ENCODE results near the gene PIGT.

The PIGT gene

DNA sequence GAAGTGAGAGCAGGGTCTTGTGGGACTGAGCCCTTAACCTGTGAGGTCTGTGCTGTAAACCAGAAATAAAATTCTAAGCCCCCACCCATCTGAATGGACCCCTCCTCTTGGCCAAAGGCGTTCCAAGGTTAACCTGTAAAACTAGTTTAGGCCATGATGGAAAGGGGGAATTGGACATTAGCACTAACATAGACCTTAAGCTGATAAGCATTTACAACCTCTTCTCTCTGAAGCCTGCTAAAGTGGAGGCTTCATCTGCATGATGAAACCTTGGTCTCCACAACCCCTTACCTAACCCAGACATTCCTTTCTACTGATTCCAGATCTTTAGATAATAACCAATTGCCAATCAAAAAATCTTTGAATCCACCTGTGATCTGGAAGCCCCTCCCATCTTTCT, 25.8 kb downstream of the PIGT start:
- Histone ChIP-seq H3K9me3 (ENCODE audit: control insufficient read depth, insufficient read depth, low read depth, low read length) (no peaks in the 10 kb centered on the region), H3K36me3 (ENCODE audit: control insufficient read depth in 2 of 2, insufficient read depth in 1 of 2, low read length in 2 of 2) (no peaks in the 10 kb centered on the region), H3K27ac (ENCODE audit: extremely low read depth, low read depth, low read length) (no peak overlapping the region), H3K4me3 (ENCODE audit: low read depth, low read length) (no peak overlapping the region), H3K4me1 (ENCODE audit: control insufficient read depth, insufficient read depth, low read length) (no peaks in the 10 kb centered on the region)
- TF ChIP-seq EGR2 (tag by site-specific recombination; IDR thresholded peaks at IDR 0.05; ENCODE audit: low read depth) (no peak), ZEB2 (tag by site-specific recombination; IDR thresholded peaks at IDR 0.05) (no peak), ZNF366 (tag by site-specific recombination; conservative IDR thresholded peaks at IDR 0.05) (no peak), ZNF404 (tag by site-specific recombination; IDR thresholded peaks at IDR 0.05) (no peak), FEZF1 (tag by site-specific recombination; IDR thresholded peaks at IDR 0.05) (no peak), ZNF777 (tag by site-specific recombination; IDR thresholded peaks at IDR 0.05; ENCODE audit: borderline replicate concordance) (no peak), OSR2 (tag by site-specific recombination; IDR thresholded peaks at IDR 0.05) (no peak), SCRT1 (tag by site-specific recombination; IDR thresholded peaks at IDR 0.05; ENCODE audit: borderline replicate concordance) (no peak)
- TF ChIP-seq, protein P1, sequence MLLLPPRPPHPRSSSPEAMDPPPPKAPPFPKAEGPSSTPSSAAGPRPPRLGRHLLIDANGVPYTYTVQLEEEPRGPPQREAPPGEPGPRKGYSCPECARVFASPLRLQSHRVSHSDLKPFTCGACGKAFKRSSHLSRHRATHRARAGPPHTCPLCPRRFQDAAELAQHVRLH (tag by site-specific recombination; IDR thresholded peaks at IDR 0.05), result no peak
- ChIA-PET POLR2A (no interaction called here), CTCF (no interaction called here)

DNA sequence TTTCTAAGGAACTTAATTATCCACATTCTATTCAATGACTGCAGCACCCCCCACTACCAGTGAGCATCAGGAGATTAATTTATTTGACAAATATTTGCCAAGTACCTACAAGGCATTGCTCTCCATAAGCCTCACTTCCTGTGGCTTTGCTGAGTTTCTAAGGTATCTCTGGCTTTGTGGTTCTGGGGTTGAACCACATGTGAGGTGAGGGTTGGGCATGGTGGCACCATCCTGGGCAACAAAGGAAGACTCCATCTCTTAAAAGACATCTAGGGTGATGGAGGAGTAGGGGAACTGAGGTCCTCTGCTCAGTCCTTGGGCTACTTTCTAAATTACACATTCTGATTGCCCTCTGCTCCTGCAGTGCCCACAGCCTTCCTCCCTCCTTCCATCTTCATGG, 28.1 kb downstream of the PIGT start:
- no peak overlapping the region for H3K27ac ChIP-seq (ENCODE audit: extremely low read depth, low read depth, low read length)
- H3K4me3 ChIP-seq (ENCODE audit: low read depth, low read length), result no peak overlapping the region
- H3K9me3 ChIP-seq (ENCODE audit: control insufficient read depth, insufficient read depth, low read depth, low read length), result no peaks in the 10 kb centered on the region
- ChIA-PET POLR2A (no interaction called here), CTCF (interaction anchor here (1.0 to 1.6 kb wide), 3 partner anchors 12 to 122 kb away, joined by 3 to 5 read pairs (median 4); no protein-coding TSS in a partner anchor)
- no peaks in the 10 kb centered on the region for H3K4me1 ChIP-seq (ENCODE audit: control insufficient read depth, insufficient read depth, low read length)
- no peaks in the 10 kb centered on the region for H3K36me3 ChIP-seq (ENCODE audit: control insufficient read depth in 2 of 2, insufficient read depth in 1 of 2, low read length in 2 of 2)
- TF ChIP-seq ZNF133 (tag by site-specific recombination; IDR thresholded peaks at IDR 0.05), result no peak
- no peak for TF ChIP-seq KLF9 (tag by site-specific recombination; IDR thresholded peaks at IDR 0.05; ENCODE audit: low read depth)
- no peak for TF ChIP-seq ZNF184 (tag by site-specific recombination; IDR thresholded peaks at IDR 0.05)
- no peak for TF ChIP-seq GLI4 (tag by site-specific recombination; IDR thresholded peaks at IDR 0.05)
- no peak for TF ChIP-seq FEZF1 (tag by site-specific recombination; IDR thresholded peaks at IDR 0.05)
- TF ChIP-seq ZFP3 (tag by site-specific recombination; IDR thresholded peaks at IDR 0.05; ENCODE audit: low read depth), result no peak
- TF ChIP-seq ZNF707 (tag by site-specific recombination; IDR thresholded peaks at IDR 0.05), result no peak
- TF ChIP-seq ZNF292 (tag by site-specific recombination; IDR thresholded peaks at IDR 0.05; ENCODE audit: borderline replicate concordance, low read depth), result no peak
- no peak for TF ChIP-seq ZNF138 (tag by site-specific recombination; IDR thresholded peaks at IDR 0.05; ENCODE audit: borderline replicate concordance)
- no peak for TF ChIP-seq ZNF132 (tag by site-specific recombination; IDR thresholded peaks at IDR 0.05; ENCODE audit: borderline replicate concordance)
- no peak for TF ChIP-seq OSR2 (tag by site-specific recombination; IDR thresholded peaks at IDR 0.05)
- TF ChIP-seq ZNF629 (tag by site-specific recombination; IDR thresholded peaks at IDR 0.05), result no peak

DNA sequence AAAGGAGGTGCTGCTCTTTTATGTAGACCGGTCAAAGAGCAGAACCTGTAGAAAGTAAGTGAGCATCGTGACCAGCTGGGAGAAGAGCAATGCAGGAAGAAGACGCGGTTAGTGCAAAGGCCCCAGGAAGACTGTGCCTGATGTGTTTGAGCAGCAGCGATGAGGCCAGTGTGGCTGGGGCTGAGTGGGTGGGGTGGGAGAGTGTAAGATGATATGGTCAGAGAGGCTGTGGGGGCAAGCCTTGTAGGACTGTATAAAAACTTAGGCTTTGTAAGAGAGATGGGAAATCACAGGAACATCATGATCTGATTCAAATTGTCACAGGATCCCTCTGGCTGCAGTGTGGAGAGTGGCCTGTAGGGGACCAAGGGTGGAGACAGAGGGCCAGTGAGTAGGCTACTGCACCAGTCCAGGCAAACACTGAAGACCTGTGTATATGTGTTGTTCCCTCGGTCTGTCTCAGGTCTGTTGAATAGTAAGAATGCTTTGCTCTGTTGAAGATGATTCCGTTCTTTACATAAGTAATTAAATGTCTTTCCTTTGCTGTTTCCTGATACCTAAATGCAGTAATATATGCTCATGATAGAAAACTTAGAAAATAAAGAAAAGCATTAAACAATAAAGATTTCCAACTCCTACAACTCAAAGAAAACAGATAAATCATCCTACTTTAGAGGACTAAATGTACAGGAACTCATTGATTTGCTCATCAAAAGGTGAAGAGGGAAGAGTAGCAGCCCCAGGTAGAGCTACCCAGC, 30.0 kb downstream of the PIGT start:
- no peak for TF ChIP-seq ZNF19 (tag by site-specific recombination; IDR thresholded peaks at IDR 0.05; ENCODE audit: low read depth)
- TF ChIP-seq, protein P2, sequence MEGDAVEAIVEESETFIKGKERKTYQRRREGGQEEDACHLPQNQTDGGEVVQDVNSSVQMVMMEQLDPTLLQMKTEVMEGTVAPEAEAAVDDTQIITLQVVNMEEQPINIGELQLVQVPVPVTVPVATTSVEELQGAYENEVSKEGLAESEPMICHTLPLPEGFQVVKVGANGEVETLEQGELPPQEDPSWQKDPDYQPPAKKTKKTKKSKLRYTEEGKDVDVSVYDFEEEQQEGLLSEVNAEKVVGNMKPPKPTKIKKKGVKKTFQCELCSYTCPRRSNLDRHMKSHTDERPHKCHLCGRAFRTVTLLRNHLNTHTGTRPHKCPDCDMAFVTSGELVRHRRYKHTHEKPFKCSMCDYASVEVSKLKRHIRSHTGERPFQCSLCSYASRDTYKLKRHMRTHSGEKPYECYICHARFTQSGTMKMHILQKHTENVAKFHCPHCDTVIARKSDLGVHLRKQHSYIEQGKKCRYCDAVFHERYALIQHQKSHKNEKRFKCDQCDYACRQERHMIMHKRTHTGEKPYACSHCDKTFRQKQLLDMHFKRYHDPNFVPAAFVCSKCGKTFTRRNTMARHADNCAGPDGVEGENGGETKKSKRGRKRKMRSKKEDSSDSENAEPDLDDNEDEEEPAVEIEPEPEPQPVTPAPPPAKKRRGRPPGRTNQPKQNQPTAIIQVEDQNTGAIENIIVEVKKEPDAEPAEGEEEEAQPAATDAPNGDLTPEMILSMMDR (tag by site-specific recombination; IDR thresholded peaks at IDR 0.05), result 0 out of 2 replicates have a peak, but pooled peaks have one; percentile 42
- peak; percentile 78 for TF ChIP-seq EGR2 (tag by site-specific recombination; IDR thresholded peaks at IDR 0.05; ENCODE audit: low read depth)
- peak; percentile 66 for TF ChIP-seq ZFHX2 (tag by site-specific recombination; conservative IDR thresholded peaks at IDR 0.05)
- no peak for TF ChIP-seq ZNF274 (IDR thresholded peaks at IDR 0.05; ENCODE audit: low read length)
- no peak for TF ChIP-seq ZNF274 (tag by site-specific recombination; IDR thresholded peaks at IDR 0.05; ENCODE audit: borderline replicate concordance)
- TF ChIP-seq ZNF311 (tag by site-specific recombination; IDR thresholded peaks at IDR 0.05; ENCODE audit: borderline replicate concordance), result no peak
- TF ChIP-seq ZNF660 (tag by site-specific recombination; IDR thresholded peaks at IDR 0.05), result no peak
- no peaks in the 10 kb centered on the region for H3K9me3 ChIP-seq (ENCODE audit: control insufficient read depth, insufficient read depth, low read depth, low read length)
- H3K36me3 ChIP-seq (ENCODE audit: control insufficient read depth in 2 of 2, insufficient read depth in 1 of 2, low read length in 2 of 2), result no peaks in the 10 kb centered on the region
- no peak overlapping the region for H3K4me3 ChIP-seq (ENCODE audit: low read depth, low read length)
- H3K4me1 ChIP-seq (ENCODE audit: control insufficient read depth, insufficient read depth, low read length), result no peaks in the 10 kb centered on the region
- CTCF ChIA-PET, result interaction anchor here (0.6 to 2.5 kb wide), 9 partner anchors 9 to 349 kb away, joined by 3 to 19 read pairs (median 3); partner anchors contain the start of gene SYS1
- no peak overlapping the region for H3K27ac ChIP-seq (ENCODE audit: extremely low read depth, low read depth, low read length)
- POLR2A ChIA-PET, result no interaction called here

Data from HEK293 (cell line).